GM12801 (cell line): Measurements from ENCODE around the gene NPTXR.

Source experiments
- CTCF ChIP-seq: IDR thresholded peaks from one replicate; pipeline ENCODE4 v1.5.1; 2011; ENCODE audit warnings: control low read depth; ENCODE audit not compliant: insufficient read length; ENCODE audit errors: extremely low read depth

Gene NPTXR

GRCh38 chr22:38867124-38867455 is 23.3 kb upstream of the NPTXR start:
- TF ChIP-seq CTCF: no peak

DNA sequence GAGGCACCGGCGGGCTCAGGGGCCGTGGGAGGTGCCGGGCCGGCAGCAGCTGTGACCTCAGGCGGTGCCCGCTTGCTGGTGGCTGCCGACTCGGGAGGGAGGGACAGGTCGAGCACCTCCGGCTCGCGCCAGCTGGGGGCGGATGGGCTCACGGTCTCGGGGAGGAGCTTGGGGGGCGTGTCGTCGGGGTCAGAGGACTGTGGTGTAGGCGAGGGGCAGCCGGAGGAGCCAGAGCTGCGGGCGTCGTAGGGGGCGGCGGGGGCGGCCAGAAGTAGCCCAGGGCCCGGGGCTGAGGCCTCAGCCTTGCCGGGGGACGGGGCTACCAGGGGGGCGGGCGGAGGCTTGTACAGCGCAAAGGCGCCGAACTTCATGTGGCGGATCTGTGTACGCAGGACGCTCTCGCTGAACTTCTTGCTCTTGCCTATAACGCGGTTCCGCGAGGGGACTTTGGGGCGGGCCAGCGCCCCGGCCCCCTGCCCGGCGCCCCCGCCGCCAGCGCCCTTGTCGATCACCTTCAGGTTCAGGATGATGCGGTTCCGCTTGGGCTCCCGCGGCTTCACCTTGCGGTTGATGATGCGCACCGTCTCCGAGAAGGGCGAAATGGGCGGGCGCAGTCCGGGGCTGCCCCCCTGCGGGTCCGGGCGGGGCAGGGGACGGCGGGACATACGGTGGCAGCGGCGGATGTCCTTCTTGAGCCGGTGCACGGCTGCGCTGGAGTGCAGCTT is 22.7 kb upstream of the NPTXR start:
- no peak for TF ChIP-seq CTCF

DNA sequence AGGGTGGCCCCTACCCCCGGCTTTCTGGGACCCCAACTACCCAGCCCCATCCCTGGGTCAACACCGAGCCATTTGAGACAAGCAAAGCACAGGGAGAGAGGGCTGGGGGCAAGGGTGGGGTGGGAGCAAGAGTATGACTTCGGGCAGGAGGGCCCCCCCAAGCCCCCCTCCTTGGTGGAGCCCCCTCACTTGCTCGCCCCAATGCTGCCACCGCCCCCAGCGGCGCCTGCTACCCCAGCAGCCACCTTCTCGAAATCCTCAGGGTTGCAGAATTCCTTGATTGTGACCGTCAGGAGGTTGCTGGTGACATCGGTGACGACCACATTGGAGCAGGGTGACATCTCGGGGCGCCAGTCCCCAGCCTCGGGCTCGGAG is 22.2 kb upstream of the NPTXR start:
- no peak for TF ChIP-seq CTCF

GRCh38 chr22:38865201-38866023 is 21.6 kb upstream of the NPTXR start:
- TF ChIP-seq CTCF: no peak

GRCh38 chr22:38864361-38865191 is 20.7 kb upstream of the NPTXR start:
- TF ChIP-seq CTCF: no peak

DNA sequence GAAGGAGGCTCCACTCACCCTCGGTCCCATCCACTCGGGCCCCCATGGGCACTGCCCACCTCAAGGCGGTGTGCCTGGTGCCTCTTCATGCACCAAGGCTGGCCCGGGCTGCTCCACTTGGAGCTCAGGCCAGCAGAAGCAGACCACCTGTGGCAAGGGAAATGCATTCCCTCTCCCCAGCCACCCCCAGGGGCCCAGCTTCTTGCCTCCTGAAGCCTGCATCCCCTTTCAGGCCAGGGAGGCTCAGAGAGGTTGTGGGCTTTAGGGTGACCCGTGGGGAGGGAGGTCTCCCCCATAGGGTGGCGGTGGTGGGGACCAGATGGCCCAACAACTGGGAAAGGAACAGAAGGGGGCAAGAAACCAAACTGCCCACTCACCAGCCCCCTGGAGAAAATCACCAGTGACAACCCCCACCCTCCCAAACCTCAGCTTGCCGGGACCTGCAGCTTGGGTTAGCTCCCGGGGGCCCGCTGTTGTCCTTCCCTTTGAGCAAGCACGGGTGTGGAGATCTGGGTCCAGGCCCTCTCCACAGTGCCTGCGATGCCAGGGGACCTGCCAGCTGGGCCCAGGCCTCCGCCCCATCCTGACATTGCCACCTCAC is 19.8 kb upstream of the NPTXR start:
- no peak for TF ChIP-seq CTCF
